ENCODE data around the gene MBLAC2. TPM values are rescaled to one million over a fixed set of nuclear protein-coding genes. Genes with fewer than 3 reads are reported as not detected.

The MBLAC2 gene
- polyA plus RNA-seq, 3 donors = 0.96 to 1.5 (median 1.2) TPM

DNA sequence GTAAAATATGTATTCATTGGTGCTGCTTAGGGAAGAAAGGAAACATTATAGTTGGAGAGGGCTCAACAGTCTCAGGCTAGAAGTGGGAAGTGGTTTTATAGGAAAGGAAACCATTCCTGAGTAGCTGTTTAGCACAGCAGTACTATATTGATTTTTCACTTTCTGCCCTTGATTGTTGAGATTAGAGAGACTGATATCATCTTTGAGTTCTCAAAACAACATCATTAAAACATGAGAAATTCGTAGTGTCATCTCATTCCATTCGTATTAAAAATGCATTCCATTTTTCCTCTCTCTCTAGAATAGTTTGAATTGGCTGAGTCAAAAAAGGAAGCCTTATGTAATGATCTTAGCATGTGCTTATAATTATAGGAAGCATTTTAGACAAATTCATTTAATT, 14.2 kb upstream of the MBLAC2 start:
- H3K9me3 Mint-ChIP-seq = peaks cover 0 to 1% (median 0%) of the 10 kb centered on the region in 7 donors

DNA sequence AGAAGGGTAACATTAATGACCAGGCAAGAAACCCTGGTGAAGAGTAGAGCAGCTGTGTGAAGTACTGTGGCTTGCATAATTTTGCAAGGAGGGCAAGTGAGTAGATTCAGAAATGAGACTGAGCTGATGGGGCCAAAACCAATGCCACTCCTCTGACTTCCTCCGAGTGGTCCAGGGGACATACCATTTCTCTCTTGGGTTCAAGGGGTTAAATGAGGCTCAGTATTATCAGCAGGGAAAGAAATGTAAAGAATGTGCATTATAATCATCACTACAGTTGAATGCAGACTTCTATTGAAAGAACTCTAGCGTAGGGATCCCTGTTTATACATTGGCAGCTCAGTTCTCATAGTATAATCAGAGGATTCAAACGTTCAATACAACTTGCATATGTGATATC, 10.0 kb upstream of the MBLAC2 start:
- Mint-ChIP-seq H3K4me3 (no peak overlapping the region), H3K9me3 (peaks cover 0 to 4% (median 0%) of the 10 kb centered on the region in 7 donors), H3K36me3 (no peaks in the 10 kb centered on the region), H3K27ac (no peak overlapping the region), H3K27me3 (ENCODE audit: low read depth in 3 of 3) (peaks cover 0 to 3% (median 3%) of the 10 kb centered on the region in 3 donors), H3K4me1 (peaks cover 2% of the 10 kb centered on the region)
- H3K4me2 ChIP-seq (replicated peaks; ENCODE audit: extremely low read depth, low read length, poor library complexity, severe bottlenecking) = no peak overlapping the region
- H4K20me1 ChIP-seq (ENCODE audit: insufficient read depth, low read length) = no peaks in the 10 kb centered on the region
- TF ChIP-seq, protein P1, sequence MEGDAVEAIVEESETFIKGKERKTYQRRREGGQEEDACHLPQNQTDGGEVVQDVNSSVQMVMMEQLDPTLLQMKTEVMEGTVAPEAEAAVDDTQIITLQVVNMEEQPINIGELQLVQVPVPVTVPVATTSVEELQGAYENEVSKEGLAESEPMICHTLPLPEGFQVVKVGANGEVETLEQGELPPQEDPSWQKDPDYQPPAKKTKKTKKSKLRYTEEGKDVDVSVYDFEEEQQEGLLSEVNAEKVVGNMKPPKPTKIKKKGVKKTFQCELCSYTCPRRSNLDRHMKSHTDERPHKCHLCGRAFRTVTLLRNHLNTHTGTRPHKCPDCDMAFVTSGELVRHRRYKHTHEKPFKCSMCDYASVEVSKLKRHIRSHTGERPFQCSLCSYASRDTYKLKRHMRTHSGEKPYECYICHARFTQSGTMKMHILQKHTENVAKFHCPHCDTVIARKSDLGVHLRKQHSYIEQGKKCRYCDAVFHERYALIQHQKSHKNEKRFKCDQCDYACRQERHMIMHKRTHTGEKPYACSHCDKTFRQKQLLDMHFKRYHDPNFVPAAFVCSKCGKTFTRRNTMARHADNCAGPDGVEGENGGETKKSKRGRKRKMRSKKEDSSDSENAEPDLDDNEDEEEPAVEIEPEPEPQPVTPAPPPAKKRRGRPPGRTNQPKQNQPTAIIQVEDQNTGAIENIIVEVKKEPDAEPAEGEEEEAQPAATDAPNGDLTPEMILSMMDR (IDR thresholded peaks at IDR 0.05) = no peak
- H3K36me3 ChIP-seq (replicated peaks in 1 of 2; ENCODE audit: control insufficient read depth in 1 of 2, insufficient read depth in 2 of 2, low read length in 2 of 2) = no peaks in the 10 kb centered on the region
- H3K27me3 ChIP-seq (ENCODE audit: control insufficient read depth in 2 of 2, insufficient read depth in 2 of 2, low read length in 2 of 2) = no peaks in the 10 kb centered on the region
- no CpG with 5 or more reads among the region's 3 CpGs for WGBS (ENCODE audit: insufficient coverage)
- no peak overlapping the region for H3K27ac ChIP-seq (ENCODE audit: low read depth in 1 of 2, low read length in 2 of 2)
- H3K4me1 ChIP-seq (ENCODE audit: control insufficient read depth in 1 of 2, insufficient read depth in 2 of 2, low read length in 2 of 2) = no peaks in the 10 kb centered on the region
- H3K4me3 ChIP-seq (replicated peaks in 1 of 3; ENCODE audit: low read depth in 2 of 3, low read length in 3 of 3) = no peak overlapping the region
- no peak for DNase-seq
- no peaks in the 10 kb centered on the region for H3K9me3 ChIP-seq (replicated peaks in 1 of 2; ENCODE audit: control insufficient read depth in 1 of 2, insufficient read depth in 1 of 2, low read length in 2 of 2)
- no peak overlapping the region for H3K9ac ChIP-seq (ENCODE audit: insufficient read depth, low read length, poor library complexity, severe bottlenecking)
- H2AFZ ChIP-seq (ENCODE audit: insufficient read depth, low read depth, low read length, poor library complexity, severe bottlenecking) = no peak overlapping the region
- intact Hi-C loops (cut with micrococcal nuclease) = no loop called here
- H3K79me2 ChIP-seq (ENCODE audit: insufficient read depth, low read length) = no peaks in the 10 kb centered on the region

More for the DNA sequence above, 14.2 kb upstream of the MBLAC2 start:
- intact Hi-C loops (cut with micrococcal nuclease) = no loop called here
- H3K4me1 ChIP-seq (ENCODE audit: control insufficient read depth in 1 of 2, insufficient read depth in 2 of 2, low read length in 2 of 2) = no peaks in the 10 kb centered on the region
- no peak overlapping the region for H3K27ac ChIP-seq (ENCODE audit: low read depth in 1 of 2, low read length in 2 of 2)
- H3K4me2 ChIP-seq (replicated peaks; ENCODE audit: extremely low read depth, low read length, poor library complexity, severe bottlenecking) = no peak overlapping the region
- H3K9ac ChIP-seq (ENCODE audit: insufficient read depth, low read length, poor library complexity, severe bottlenecking) = no peak overlapping the region
- H3K36me3 ChIP-seq (replicated peaks in 1 of 2; ENCODE audit: control insufficient read depth in 1 of 2, insufficient read depth in 2 of 2, low read length in 2 of 2) = no peaks in the 10 kb centered on the region
- no peaks in the 10 kb centered on the region for H3K27me3 ChIP-seq (ENCODE audit: control insufficient read depth in 2 of 2, insufficient read depth in 2 of 2, low read length in 2 of 2)
- TF ChIP-seq, protein P1 (IDR thresholded peaks at IDR 0.05) = no peak
- no peaks in the 10 kb centered on the region for H3K36me3 Mint-ChIP-seq
- no peaks in the 10 kb centered on the region for H4K20me1 ChIP-seq (ENCODE audit: insufficient read depth, low read length)
- H3K79me2 ChIP-seq (ENCODE audit: insufficient read depth, low read length) = no peaks in the 10 kb centered on the region
- H3K4me3 ChIP-seq (replicated peaks in 1 of 3; ENCODE audit: low read depth in 2 of 3, low read length in 3 of 3) = no peak overlapping the region
- no peak overlapping the region for H2AFZ ChIP-seq (ENCODE audit: insufficient read depth, low read depth, low read length, poor library complexity, severe bottlenecking)
- no CpG with 5 or more reads among the region's 2 CpGs for WGBS (ENCODE audit: insufficient coverage)
- H3K9me3 ChIP-seq (replicated peaks in 1 of 2; ENCODE audit: control insufficient read depth in 1 of 2, insufficient read depth in 1 of 2, low read length in 2 of 2) = no peaks in the 10 kb centered on the region
- no peaks in the 10 kb centered on the region for H3K27me3 Mint-ChIP-seq (ENCODE audit: low read depth in 3 of 3)
- DNase-seq = no peak
- no peak overlapping the region for H3K27ac Mint-ChIP-seq
- H3K4me1 Mint-ChIP-seq = peaks cover 2% of the 10 kb centered on the region
- no peak overlapping the region for H3K4me3 Mint-ChIP-seq

Data from CD14-positive monocyte (primary cell).